ENCODE data around the gene ECE2. TPM values are rescaled to one million over a fixed set of nuclear protein-coding genes. Genes with fewer than 3 reads are reported as not detected.

The ECE2 gene
- total and polyA plus RNA-seq, 11 donors, result 0.10 TPM; not detected in 10

GRCh38 chr3:184249412-184250166 lies 26.2 kb upstream of the ECE2 start, which contains the start of gene EEF1AKMT4:
EEF1AKMT4 (plus strand) TSS chr3:184249672; CDS start chr3:184249695, 23 bp downstream.
- peak; percentile 94 to 97 (median 96) for DNase-seq
- peak within 1 kb of the TSS; percentile 47 to 99 (median 82) for H3K4me3 ChIP-seq
- intact Hi-C loops (cut with DNase I), result loop anchor here (1.0 to 10.0 kb wide), 20 partner anchors 23 to 367 kb away; partner anchors contain the start of genes ABCC5 (in 4 of the 10), ABCF3 (in 4 of the 10), EIF2B5 (in 3 of the 10) and DVL3 (in 2 of the 10)

GRCh38 chr3:184250167-184250828 lies 25.5 kb upstream of the ECE2 start:
- Histone ChIP-seq H3K27ac (peak overlapping the region in 11 of 12 donors; percentile 25 to 96 (median 76)), H3K9me3 (no peaks in the 10 kb centered on the region), H3K36me3 (peaks cover 0 to 6% (median 3%) of the 10 kb centered on the region in 9 donors), H3K4me1 (peaks cover 0 to 22% (median 11%) of the 10 kb centered on the region in 12 donors), H3K4me3 (peak overlapping the region; percentile 47 to 99 (median 82)), H3K27me3 (no peaks in the 10 kb centered on the region)
- ATAC-seq, result peak; percentile 70 to 84 (median 82)
- TF ChIP-seq CTCF (IDR thresholded peaks at IDR 0.05), result peak; percentile 82 to 98 (median 94)
- no peak for TF ChIP-seq POLR2A (IDR thresholded peaks at IDR 0.05)
- intact Hi-C loops (cut with DNase I), result loop anchor here in 3 of 10 donors (5.0 to 10.0 kb wide), 2 partner anchors 353 to 355 kb away; no protein-coding TSS in a partner anchor
- 13 to 15% (median 14%) methylated on average over 19 to 20 of the region's 20 CpGs for WGBS, 4 donors
- DNase-seq, result peak; percentile 73 to 88 (median 85)

More at GRCh38 chr3:184249412-184250166, 26.2 kb upstream of the ECE2 start, which contains the start of gene EEF1AKMT4:
- Histone ChIP-seq H3K27me3 (no peaks in the 10 kb centered on the region), H3K9me3 (no peaks in the 10 kb centered on the region), H3K4me1 (peaks cover 0 to 22% (median 11%) of the 10 kb centered on the region in 12 donors), H3K27ac (peak within 1 kb of the TSS in 11 of 12 donors; percentile 70 to 96 (median 82)), H3K36me3 (peaks cover 0 to 13% (median 10%) of the 10 kb centered on the region in 9 donors)
- TF ChIP-seq POLR2A (IDR thresholded peaks at IDR 0.05) (peak in 1 of 2 donors; percentile 46), CTCF (IDR thresholded peaks at IDR 0.05) (peak in 10 of 12 donors; percentile 18 to 71 (median 48))
- ATAC-seq, result peak; percentile 98 to 99 (median 99)
- 0 to 1% (median 0%) methylated on average over 15 to 54 of the region's 54 CpGs for WGBS, 4 donors

- H3K4me3 ChIP-seq, result no peak overlapping the region
- H3K9me3 ChIP-seq, result no peaks in the 10 kb centered on the region
- TF ChIP-seq CTCF (IDR thresholded peaks at IDR 0.05), result no peak
- no peak for TF ChIP-seq POLR2A (IDR thresholded peaks at IDR 0.05)
- no peaks in the 10 kb centered on the region for H3K36me3 ChIP-seq
- peaks cover 0 to 12% (median 6%) of the 10 kb centered on the region in 12 donors for H3K4me1 ChIP-seq
- ATAC-seq, result no peak
- H3K27me3 ChIP-seq, result peaks cover 0 to 21% (median 5%) of the 10 kb centered on the region in 9 donors
- no peak for DNase-seq
- no peak overlapping the region for H3K27ac ChIP-seq
- WGBS, 4 donors, result 89 to 98% (median 94%) methylated on average over 3 of the region's 3 CpGs
- intact Hi-C loops (cut with DNase I), result loop anchor here in 2 of 10 donors (10.0 kb wide), 1 partner anchor 361 kb away; no protein-coding TSS in a partner anchor
Measured at GRCh38 chr3:184255291-184256039, 20.4 kb upstream of the ECE2 start.

All from heart left ventricle (tissue), 16 donors.